HG03064 (cell line): ENCODE measurements around the gene ATG16L2.
"Not testable (repeated sequence)": the region's sequence is repeated elsewhere in the genome, so short reads cannot be mapped to it uniquely, and the experiment has no call there.

ENCODE experiments used
- ATAC-seq: cut with Tn5 transposase; IDR thresholded peaks from one replicate; pipeline ENCODE4 v1.9.1; 2021; ENCODE audit warnings: low read depth; ENCODE audit not compliant: unreplicated experiment

ATG16L2 gene

GRCh38 chr11:72799441-72799840, 14.8 kb upstream of the ATG16L2 start:
- no peak for ATAC-seq

DNA sequence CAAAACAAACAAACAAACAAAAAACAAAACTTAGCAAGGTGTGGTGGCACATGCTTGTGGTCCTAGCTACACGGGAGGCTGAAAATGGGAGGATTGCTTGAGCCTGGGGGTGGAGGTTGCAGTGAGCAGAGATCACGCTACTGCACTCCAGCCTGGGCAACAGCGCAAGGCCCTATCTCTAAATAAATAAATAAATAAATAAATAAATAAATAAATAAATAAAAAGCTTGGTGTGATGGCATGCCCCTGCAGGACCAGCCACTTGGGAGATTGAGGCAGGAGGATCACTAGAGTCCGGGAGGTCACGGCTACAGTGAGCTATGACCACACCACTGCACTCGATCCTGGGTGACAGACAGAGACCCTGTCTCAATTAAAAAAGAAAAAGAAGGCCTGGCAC, 11.4 kb upstream of the ATG16L2 start:
- no peak for ATAC-seq

DNA sequence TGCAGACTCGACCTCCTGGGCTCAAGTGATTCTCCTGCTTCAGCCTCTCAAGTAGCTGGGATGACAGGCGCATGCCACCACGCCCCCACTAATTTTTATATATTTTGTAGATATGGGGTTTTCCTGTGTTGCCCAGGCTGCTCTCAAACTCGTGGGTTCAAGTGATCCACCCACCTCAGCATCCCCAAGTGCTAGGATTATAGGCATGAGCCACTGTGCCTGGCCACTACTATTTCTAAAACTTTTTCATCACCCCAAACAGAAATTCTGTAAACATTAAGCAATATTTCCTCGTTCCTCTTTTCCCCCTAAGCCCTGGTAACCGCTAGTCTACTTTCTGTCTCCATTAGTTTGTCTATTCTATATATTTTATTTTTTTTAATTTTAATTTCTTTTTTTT, 9.0 kb upstream of the ATG16L2 start:
- ATAC-seq: no peak

DNA sequence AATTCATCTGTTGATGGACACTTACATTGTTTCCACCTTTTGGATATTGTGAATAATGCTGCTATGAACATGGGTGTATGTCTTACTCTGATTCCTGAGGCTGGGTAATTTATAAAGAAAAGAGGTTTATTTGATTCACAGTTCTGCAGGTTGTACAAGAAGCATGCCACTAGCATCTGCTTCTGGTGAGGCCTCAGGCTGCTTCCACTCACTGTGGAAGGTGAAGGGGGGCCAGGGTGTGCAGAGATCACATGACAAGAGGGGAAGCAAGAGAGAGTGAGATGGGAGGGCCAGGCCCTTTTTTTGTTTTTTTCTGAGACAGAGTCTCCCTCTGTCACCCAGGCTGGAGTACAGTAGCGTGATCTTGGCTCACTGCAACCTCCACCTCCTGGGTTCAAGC, 7.8 kb upstream of the ATG16L2 start:
- not testable (repeated sequence) for ATAC-seq

DNA sequence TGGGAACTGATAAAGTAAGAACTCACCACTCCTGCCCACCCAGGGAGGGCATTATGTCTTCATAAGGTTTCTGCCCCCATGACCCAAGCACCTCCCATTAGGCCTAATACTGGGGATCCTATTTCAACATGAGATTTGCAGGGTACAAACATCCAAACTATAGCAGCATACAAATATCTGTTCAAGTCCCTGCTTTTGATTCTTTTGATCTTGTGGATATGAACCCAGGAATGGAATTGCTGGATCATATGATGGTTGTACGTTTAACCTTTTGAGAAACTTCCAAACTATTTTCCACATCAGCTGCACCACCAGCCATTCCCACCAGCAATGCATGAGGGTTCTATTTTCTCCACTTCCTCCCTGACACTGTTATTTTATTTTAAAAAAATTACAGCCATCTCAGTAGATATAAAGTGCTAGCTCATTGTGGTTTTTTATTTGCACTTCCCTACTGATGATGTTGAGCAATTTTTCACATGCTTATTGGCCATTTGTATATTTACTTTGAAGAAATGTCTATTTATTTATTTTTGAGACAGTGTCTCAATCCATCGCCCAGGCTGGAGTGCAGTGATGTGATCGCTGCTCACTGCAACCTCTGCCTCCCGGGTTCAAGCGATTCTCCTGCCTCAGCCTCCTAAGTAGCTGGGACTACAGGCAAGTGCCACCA, 7.1 kb upstream of the ATG16L2 start:
- ATAC-seq: no peak

- no peak for ATAC-seq
These were observed 6.4 kb upstream of the ATG16L2 start for GRCh38 chr11:72807792-72808191.

- no peak for ATAC-seq
These were observed 5.8 kb upstream of the ATG16L2 start for GRCh38 chr11:72808331-72808798.

GRCh38 chr11:72811686-72812085, 2.5 kb upstream of the ATG16L2 start:
- not testable (repeated sequence) for ATAC-seq

DNA sequence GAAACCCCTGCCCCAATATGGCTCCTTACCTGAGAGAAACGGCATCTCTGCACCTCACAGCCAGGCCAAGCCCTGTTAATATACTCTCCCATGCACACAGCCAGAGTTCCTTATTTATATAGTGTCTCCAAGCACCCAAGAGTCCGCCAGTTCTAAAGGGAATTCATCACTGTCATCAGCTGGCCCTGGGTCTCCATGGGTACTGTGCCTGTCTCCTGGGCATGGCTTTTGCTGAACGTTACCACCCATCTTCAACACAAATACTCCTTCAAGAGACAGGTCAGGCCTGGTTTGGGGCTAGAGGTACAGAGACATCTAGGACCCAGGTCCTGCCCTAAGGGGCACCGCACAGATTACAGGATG, 1.6 kb upstream of the ATG16L2 start:
- no peak for ATAC-seq

- ATAC-seq: peak; percentile 23
These were observed 1.1 kb upstream of the ATG16L2 start for GRCh38 chr11:72812967-72813739.

- ATAC-seq: peak; percentile 48
These were observed 398 bp upstream of the ATG16L2 start for GRCh38 chr11:72813740-72814285.

- peak; percentile 2 for ATAC-seq
These were observed 953 bp downstream of the ATG16L2 start for GRCh38 chr11:72815110-72815618.

DNA sequence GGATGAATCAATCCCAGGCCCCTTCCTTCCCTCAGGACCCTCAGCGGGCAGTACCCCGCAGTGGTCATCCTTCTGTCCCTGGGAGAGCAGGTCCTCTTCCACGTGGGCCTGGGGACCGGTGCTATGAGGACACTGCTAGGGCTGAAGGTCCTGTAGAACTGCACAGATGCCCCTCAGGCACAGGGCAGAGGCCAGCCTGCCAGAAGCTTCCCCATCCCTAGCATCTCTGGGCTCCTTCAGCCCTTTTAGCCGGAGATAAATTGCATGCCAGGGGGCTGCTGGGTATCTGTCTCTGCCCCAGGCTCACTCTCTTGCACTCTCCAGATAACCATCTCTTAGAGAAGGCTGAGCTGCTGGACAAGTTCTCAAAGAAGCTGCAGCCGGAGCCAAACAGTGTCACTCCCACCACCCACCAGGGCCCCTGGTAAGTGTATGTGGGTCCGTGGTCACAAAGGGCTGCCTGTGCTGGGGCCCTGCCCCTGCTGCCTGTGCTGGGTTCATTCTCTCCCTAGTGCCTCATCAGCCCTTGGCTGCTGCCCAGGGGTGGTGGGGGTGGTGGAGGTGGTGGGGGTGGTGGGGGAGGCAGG, 2.3 kb downstream of the ATG16L2 start:
- no peak for ATAC-seq

DNA sequence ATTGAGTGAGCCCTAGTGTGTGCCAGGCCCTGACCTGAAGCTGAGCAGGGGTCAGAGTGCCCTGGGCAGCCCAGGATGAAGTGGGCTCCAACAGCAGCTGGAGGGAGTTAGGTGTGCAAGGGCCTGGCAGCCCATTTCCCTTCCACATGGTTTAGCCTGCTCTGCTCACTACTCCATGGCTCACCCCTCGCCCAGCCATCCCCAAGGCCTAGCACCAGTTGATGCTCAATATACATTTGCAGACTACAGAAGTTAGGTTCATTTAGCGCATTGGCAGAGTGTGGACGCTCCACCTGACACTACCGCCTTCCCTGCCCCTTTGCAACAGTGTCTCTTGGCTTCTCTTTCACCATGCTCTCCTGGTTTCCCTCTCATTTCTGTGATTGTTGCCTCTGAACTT, 3.8 kb downstream of the ATG16L2 start:
- no peak for ATAC-seq

- no peak for ATAC-seq
These were observed 4.8 kb downstream of the ATG16L2 start for GRCh38 chr11:72818971-72819370.

DNA sequence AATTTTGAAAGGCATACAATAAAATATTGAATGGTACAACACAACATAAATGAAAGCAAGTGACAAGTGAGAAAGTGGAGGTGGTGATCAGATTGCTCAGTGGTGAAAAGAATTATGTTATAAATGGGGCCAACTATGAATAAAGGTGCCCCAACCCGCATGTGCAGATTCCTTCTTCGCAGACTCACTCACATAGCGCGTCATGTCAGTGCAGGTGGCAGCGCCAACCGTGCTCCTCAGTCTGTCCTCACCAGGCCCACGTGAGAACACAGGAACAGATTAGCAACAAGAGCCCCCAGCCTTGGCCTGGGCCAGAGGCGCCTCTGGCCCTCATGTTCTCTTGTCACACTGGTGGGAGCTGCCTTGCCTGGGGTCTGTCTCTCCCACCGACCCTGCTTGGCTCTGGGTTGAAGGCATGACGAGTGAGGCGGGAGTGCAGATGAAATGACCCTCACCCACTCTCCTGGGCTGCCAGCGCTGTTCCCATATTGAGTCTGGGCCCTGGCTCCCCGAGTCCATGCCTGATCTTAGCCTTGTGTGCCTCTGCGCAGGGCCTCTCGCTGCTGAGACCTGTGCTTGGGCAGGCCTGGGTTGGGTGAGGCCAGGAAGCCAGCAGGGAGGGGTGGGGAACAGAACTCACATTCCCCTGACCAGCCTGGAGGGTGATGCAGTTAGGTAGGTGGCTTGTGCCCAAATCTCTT, 6.4 kb downstream of the ATG16L2 start:
- ATAC-seq: no peak

DNA sequence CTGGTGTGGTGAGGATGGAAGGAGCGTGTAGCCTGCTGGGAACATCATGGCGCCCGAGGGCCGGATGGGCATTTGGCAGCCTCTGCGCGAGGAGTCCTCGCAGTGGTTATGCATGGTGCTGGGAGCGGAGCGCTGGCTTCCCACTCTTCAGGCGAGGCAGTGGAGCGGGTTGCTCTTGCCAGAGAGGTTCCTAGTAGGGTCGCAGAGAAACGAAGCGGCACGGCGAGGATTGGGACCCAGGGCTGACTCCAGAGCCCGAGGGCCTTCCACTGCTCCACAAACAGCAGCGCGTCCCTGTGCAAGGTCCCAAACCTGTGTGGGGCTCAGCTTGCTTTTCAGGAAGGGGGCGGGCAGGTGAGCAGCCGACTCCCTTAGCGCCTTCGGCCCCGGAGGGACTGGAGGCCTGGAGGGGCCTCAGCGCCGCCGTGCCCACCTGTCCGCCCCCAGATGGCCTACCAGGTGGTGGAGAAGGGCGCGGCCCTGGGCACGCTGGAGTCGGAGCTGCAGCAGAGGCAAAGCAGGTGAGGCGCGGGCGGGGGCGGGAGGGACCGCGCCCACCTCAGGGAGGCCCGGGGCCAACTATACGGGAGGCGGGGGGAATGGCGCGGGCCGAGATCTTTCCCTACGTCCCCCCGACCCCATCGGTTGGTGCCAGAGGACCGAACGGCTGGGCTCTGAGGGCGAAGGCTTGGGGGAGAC, 7.2 kb downstream of the ATG16L2 start:
- ATAC-seq: no peak

DNA sequence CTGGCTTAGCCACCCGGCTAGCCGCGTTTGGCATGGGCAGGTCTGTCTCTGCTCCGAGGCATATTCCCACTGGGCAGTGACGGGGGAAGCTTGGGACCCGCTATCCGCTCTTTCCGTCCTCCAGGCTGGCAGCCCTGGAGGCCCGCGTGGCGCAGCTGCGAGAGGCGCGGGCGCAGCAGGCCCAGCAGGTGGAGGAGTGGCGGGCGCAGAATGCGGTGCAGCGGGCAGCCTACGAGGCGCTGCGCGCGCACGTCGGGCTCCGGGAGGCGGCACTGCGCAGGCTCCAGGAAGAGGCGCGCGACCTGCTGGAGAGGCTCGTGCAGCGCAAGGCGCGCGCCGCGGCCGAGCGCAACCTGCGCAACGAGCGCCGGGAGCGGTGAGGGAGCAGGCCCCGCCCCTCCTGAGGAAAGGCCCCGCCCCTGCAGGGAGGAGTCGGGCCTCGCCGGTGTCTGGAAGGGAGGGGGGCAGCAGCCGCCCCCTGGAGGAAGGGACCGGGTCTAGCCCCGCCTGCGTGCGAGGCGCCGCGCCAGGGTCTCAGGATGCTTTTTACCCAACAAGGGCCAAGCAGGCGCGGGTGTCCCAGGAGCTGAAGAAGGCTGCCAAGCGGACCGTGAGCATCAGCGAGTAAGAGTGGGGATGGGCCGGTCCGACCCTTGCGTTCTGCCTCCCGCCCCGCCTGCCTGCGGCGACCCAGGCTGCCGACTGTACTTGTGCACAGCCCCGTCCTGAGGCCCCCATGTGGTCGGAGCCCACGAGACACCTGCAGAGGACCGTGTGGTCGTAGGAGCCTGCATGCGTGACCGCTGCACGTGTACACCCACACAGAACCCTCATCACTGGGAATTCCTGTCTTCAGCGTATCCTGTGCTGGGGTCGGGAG, 7.9 kb downstream of the ATG16L2 start:
- no peak for ATAC-seq
